Adrenal gland (tissue), 5 donors: ENCODE measurements around the gene RPL35.

Experiments
- POLR2A ChIP-seq, 2 donors: fragments of 450-650 bp; IDR thresholded peaks; one replicate each; pipeline ENCODE4 v1.6.1; 2017; ENCODE audit warnings: antibody characterized with exemption in 2 of 2, mild to moderate bottlenecking in 2 of 2, moderate library complexity in 1 of 2
- TF ChIP-seq, protein P1 (sequence below), 6 experiments: fragments of 450-650 bp in 4 of 6; fragments of 200-600 bp in 2 of 6; sonication (generic) in 1 of 6; IDR thresholded peaks; 1 replicate in 5 of 6; 2 replicates in 1 of 6; pipeline versions ENCODE4 v1.5.1 to v1.8.0; 2016 to 2021; ENCODE audit warnings: antibody characterized with exemption in 6 of 6, mild to moderate bottlenecking in 2 of 6, moderate library complexity in 1 of 6
- donor health status: DM: no; HTN: no; CAD: no.

DNA sequence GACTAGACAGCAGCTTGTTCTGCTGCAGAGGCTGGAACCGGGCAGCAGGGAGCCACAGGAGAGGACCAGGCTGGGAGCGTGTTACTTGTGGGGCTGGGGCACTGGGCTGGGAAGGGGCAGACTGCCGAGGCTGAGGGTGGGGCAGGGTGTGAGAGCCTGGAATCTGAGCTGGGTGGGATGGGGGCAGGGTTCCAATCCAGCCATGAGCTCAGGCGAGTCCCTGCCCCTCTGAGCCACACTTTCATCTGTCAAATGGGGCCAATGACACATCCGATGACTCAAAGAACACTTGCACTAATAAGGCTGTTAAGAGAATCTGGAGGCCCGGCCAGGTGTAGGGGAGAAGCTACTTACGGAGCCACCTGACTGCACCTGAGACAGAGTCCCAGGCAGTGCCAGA is 27.2 kb downstream of the RPL35 start:
- TF ChIP-seq, protein P1, sequence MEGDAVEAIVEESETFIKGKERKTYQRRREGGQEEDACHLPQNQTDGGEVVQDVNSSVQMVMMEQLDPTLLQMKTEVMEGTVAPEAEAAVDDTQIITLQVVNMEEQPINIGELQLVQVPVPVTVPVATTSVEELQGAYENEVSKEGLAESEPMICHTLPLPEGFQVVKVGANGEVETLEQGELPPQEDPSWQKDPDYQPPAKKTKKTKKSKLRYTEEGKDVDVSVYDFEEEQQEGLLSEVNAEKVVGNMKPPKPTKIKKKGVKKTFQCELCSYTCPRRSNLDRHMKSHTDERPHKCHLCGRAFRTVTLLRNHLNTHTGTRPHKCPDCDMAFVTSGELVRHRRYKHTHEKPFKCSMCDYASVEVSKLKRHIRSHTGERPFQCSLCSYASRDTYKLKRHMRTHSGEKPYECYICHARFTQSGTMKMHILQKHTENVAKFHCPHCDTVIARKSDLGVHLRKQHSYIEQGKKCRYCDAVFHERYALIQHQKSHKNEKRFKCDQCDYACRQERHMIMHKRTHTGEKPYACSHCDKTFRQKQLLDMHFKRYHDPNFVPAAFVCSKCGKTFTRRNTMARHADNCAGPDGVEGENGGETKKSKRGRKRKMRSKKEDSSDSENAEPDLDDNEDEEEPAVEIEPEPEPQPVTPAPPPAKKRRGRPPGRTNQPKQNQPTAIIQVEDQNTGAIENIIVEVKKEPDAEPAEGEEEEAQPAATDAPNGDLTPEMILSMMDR (IDR thresholded peaks at IDR 0.05) = no peak
- no peak for TF ChIP-seq POLR2A (IDR thresholded peaks at IDR 0.05)
